ENCODE measurements around the gene ZFAND4.
"Not testable (repeated sequence)": the region's sequence is repeated elsewhere in the genome, so short reads cannot be mapped to it uniquely, and the experiment has no call there.

The ZFAND4 gene

DNA sequence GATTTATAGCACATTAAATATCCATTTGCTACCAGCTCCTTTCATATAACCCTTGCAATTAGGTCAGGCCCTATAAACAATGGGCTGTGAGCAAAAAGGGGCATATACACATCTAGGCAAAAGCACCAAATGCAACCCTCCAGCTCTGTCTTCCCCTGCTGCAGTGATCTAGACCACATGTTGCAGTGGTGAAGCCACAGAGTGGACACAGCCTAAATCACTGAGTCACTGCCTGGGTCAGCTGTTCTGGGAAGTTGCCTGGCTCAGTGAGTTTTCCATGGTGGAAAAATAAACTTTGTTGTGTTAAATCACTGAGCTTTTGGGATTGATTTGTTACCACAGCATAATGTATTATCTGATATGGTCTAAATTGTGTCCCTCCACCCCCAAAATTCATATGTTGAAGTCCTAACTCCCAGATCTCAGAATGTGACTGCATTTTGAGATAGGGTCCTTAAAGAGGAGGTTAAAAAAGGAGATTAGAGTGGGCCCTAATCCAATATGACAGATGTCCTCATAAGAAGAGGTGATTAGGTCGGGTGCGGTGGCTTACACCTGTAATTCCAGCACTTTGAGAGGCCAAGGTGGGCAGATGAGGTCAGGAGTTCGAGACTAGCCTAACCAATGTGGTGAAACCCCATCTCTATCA, 70.4 kb downstream of the ZFAND4 start:
- H3K9me3 ChIP-seq: no peaks in the 10 kb centered on the region
- peaks cover 45% of the 10 kb centered on the region for H3K27me3 ChIP-seq
- no peaks in the 10 kb centered on the region for H3K36me3 ChIP-seq
- no peak overlapping the region for H3K27ac ChIP-seq
- peaks cover 0 to 8% of the 10 kb centered on the region in 2 experiments for H3K4me1 ChIP-seq (ENCODE audit: control insufficient read depth in 1 of 2, insufficient read depth in 1 of 2, low read depth in 1 of 2, low read length in 1 of 2)
- no peak for TF ChIP-seq CTCF (IDR thresholded peaks at IDR 0.05)
- H3K4me3 ChIP-seq (ENCODE audit: low read depth in 1 of 2, low read length in 1 of 2): no peak overlapping the region

- not testable (repeated sequence) for H3K36me3 ChIP-seq; H3K4me1 ChIP-seq (ENCODE audit: control insufficient read depth in 1 of 2, insufficient read depth in 1 of 2, low read depth in 1 of 2, low read length in 1 of 2); H3K9me3 ChIP-seq; H3K4me3 ChIP-seq (ENCODE audit: low read depth in 1 of 2, low read length in 1 of 2); H3K27ac ChIP-seq
- H3K27me3 ChIP-seq: peaks cover 47% of the 10 kb centered on the region
These were observed 71.2 kb downstream of the ZFAND4 start for GRCh38 chr10:45601254-45601930.

- H3K27ac ChIP-seq; H3K4me3 ChIP-seq (ENCODE audit: low read depth in 1 of 2, low read length in 1 of 2); H3K9me3 ChIP-seq; H3K4me1 ChIP-seq (ENCODE audit: control insufficient read depth in 1 of 2, insufficient read depth in 1 of 2, low read depth in 1 of 2, low read length in 1 of 2); H3K36me3 ChIP-seq: not testable (repeated sequence)
- H3K27me3 ChIP-seq: peaks cover 51% of the 10 kb centered on the region
These were observed 72.0 kb downstream of the ZFAND4 start for GRCh38 chr10:45600337-45601253.

DNA sequence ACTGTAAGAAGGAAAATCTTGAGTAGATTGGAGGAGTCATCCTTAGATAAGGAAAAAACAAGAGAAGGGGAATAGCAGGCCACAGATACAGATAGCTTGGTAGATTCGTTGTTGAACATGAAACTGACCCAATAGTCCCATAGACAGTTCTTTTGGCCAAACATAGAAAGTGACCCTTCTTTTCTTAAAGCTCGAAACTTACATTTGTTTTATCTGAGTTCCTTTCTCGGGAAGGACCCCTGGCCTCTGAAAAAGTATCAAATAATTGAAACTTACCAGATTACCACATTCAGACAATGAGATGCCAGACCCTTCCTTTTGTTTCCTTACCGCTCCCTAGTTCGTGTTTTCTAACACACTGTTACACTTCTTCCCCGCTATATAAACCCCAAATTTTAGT, 72.9 kb downstream of the ZFAND4 start:
- Histone ChIP-seq H3K4me3 (ENCODE audit: low read depth in 1 of 2, low read length in 1 of 2) (no peak overlapping the region), H3K4me1 (ENCODE audit: control insufficient read depth in 1 of 2, insufficient read depth in 1 of 2, low read depth in 1 of 2, low read length in 1 of 2) (peaks cover 4 to 11% of the 10 kb centered on the region in 2 experiments), H3K36me3 (no peaks in the 10 kb centered on the region), H3K27me3 (peaks cover 51% of the 10 kb centered on the region), H3K9me3 (no peaks in the 10 kb centered on the region), H3K27ac (no peak overlapping the region)
- TF ChIP-seq CTCF (IDR thresholded peaks at IDR 0.05): no peak

DNA sequence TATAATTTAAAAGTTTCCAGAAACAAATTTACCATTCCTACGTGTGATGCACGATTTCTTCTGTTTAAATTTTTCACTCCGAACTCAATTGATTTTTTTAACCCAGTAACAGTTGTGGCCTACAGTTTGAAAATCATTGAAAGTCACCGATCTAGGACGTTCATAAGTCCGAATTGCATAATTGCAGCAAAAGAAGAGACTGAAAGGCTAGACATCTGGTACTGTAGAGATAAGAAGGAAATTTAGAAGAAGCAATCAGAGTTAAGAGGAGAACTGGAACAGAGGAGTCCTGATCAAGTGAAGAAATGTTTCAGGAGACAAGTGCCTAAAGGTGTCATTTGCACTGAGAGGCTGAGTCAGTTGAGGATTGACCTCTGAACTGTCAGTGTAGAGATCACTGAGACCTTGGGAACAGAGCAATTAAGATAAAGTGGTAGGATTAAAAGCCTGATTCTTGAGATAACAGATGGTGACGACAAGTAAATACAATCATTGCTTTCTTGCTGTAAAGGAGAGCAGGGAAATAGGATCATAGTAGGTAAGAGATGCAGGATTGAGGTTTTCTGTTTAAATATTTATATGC, 73.5 kb downstream of the ZFAND4 start:
- Histone ChIP-seq H3K27ac (no peak overlapping the region), H3K27me3 (peaks cover 51% of the 10 kb centered on the region), H3K9me3 (no peaks in the 10 kb centered on the region), H3K4me3 (ENCODE audit: low read depth in 1 of 2, low read length in 1 of 2) (no peak overlapping the region), H3K36me3 (no peaks in the 10 kb centered on the region), H3K4me1 (ENCODE audit: control insufficient read depth in 1 of 2, insufficient read depth in 1 of 2, low read depth in 1 of 2, low read length in 1 of 2) (peaks cover 5 to 11% of the 10 kb centered on the region in 2 experiments)
- TF ChIP-seq CTCF (IDR thresholded peaks at IDR 0.05): no peak

- Histone ChIP-seq H3K9me3 (no peaks in the 10 kb centered on the region), H3K27me3 (peaks cover 37% of the 10 kb centered on the region), H3K27ac (no peak overlapping the region), H3K4me1 (ENCODE audit: control insufficient read depth in 1 of 2, insufficient read depth in 1 of 2, low read depth in 1 of 2, low read length in 1 of 2) (peaks cover 26 to 29% of the 10 kb centered on the region in 2 experiments), H3K36me3 (no peaks in the 10 kb centered on the region), H3K4me3 (ENCODE audit: low read depth in 1 of 2, low read length in 1 of 2) (no peak overlapping the region)
- TF ChIP-seq CTCF (IDR thresholded peaks at IDR 0.05): no peak
These were observed 76.0 kb downstream of the ZFAND4 start for GRCh38 chr10:45596526-45596925.

Measured in neutrophil (primary cell).